Astrocyte (in vitro differentiated cells and primary cell): Measurements from ENCODE around the gene CEP97. TPM values are rescaled to one million over a fixed set of nuclear protein-coding genes. Genes with fewer than 3 reads are reported as not detected.
A peak's percentile ranks its signal among the peaks of the same experiment; 100 is the strongest.
"Not testable (repeated sequence)": the region's sequence is repeated elsewhere in the genome, so short reads cannot be mapped to it uniquely, and the experiment has no call there.

Experiments
- DNase-seq: peaks from one replicate; pipeline ENCODE4 v3.0.0-alpha.2; 2010; ENCODE audit warnings: low read depth
- FAIRE-seq: peaks from 2 replicates; lab custom pipeline; 2011; peaks lifted over from hg19 to GRCh38; lab: Jason Lieb, UNC
- H2AFZ ChIP-seq: 2 replicates; pipeline ENCODE4 v1.6.0; 2012; ENCODE audit warnings: low read depth, low read length, inconsistent platforms
- H3K27ac ChIP-seq: 2 replicates; pipeline ENCODE4 v1.5.1; 2011; ENCODE audit warnings: low read depth, low read length, inconsistent platforms
- H3K27me3 ChIP-seq: 2 replicates; pipeline ENCODE4 v1.6.0; 2011; ENCODE audit warnings: low read length, inconsistent platforms; ENCODE audit not compliant: insufficient read depth
- H3K36me3 ChIP-seq: 2 replicates; pipeline ENCODE4 v1.5.1; 2011; ENCODE audit warnings: low read length, inconsistent platforms; ENCODE audit not compliant: insufficient read depth
- H3K4me1 ChIP-seq: 2 replicates; pipeline ENCODE4 v1.5.1; 2011; ENCODE audit warnings: low read length, inconsistent platforms; ENCODE audit not compliant: insufficient read depth
- H3K4me2 ChIP-seq: 2 replicates; pipeline ENCODE4 v1.6.0; 2012; ENCODE audit warnings: low read length, inconsistent platforms
- H3K4me3 ChIP-seq: 2 replicates; pipeline ENCODE4 v1.5.1; 2011; ENCODE audit warnings: low read depth, mild to moderate bottlenecking, low read length, inconsistent platforms; ENCODE audit not compliant: insufficient read depth
- H3K79me2 ChIP-seq: 2 replicates; pipeline ENCODE4 v1.6.0; 2012; ENCODE audit warnings: mild to moderate bottlenecking, low read length, inconsistent platforms; ENCODE audit not compliant: insufficient read depth
- H3K9ac ChIP-seq: 2 replicates; pipeline ENCODE4 v1.6.0; 2012; ENCODE audit warnings: mild to moderate bottlenecking, low read length, inconsistent platforms
- H3K9me3 ChIP-seq: 2 replicates; pipeline ENCODE4 v1.5.1; 2012; ENCODE audit warnings: low read depth, mild to moderate bottlenecking, low read length, inconsistent platforms; ENCODE audit not compliant: insufficient read depth
- H4K20me1 ChIP-seq: 2 replicates; pipeline ENCODE4 v1.6.0; 2012; ENCODE audit warnings: low read length, inconsistent platforms; ENCODE audit not compliant: insufficient read depth
- H3K27ac Mint-ChIP-seq: one replicate; pipeline ENCODE4 v1.8.0; 2021; ENCODE audit warnings: mild to moderate bottlenecking, mixed read lengths; ENCODE audit not compliant: unreplicated experiment
- H3K27me3 Mint-ChIP-seq: one replicate; pipeline ENCODE4 v1.8.0; 2021; ENCODE audit warnings: low read depth, mixed read lengths; ENCODE audit not compliant: unreplicated experiment
- H3K36me3 Mint-ChIP-seq: one replicate; pipeline ENCODE4 v1.8.0; 2021; ENCODE audit warnings: low read depth, mixed read lengths; ENCODE audit not compliant: unreplicated experiment
- H3K4me1 Mint-ChIP-seq: one replicate; pipeline ENCODE4 v1.8.0; 2021; ENCODE audit warnings: low read depth, mixed read lengths; ENCODE audit not compliant: unreplicated experiment
- H3K4me3 Mint-ChIP-seq: one replicate; pipeline ENCODE4 v1.8.0; 2021; ENCODE audit warnings: mild to moderate bottlenecking, moderate library complexity, mixed read lengths; ENCODE audit not compliant: unreplicated experiment
- H3K9me3 Mint-ChIP-seq: one replicate; pipeline ENCODE4 v1.8.0; 2021; ENCODE audit warnings: mild to moderate bottlenecking, mixed read lengths; ENCODE audit not compliant: unreplicated experiment
- EZH2 ChIP-seq: IDR thresholded peaks from 2 replicates; pipeline ENCODE4 v1.6.1; 2012; ENCODE audit warnings: mild to moderate bottlenecking, low read length, inconsistent platforms; ENCODE audit not compliant: insufficient read depth
- total RNA-seq: library from RNA; stranded (reverse); gene quantifications from 2 replicates; pipeline ENCODE4 v1.2.1, GENCODE V29; 2021
- TF ChIP-seq, protein P1 (sequence below): IDR thresholded peaks from 2 replicates; pipeline ENCODE4 v1.5.1; 2011; ENCODE audit warnings: low read depth, mild to moderate bottlenecking, inconsistent platforms, low read length, moderate library complexity; ENCODE audit not compliant: insufficient read depth

Gene CEP97
- total RNA-seq, 1 donor from 2014 or later: 11.5 TPM

DNA sequence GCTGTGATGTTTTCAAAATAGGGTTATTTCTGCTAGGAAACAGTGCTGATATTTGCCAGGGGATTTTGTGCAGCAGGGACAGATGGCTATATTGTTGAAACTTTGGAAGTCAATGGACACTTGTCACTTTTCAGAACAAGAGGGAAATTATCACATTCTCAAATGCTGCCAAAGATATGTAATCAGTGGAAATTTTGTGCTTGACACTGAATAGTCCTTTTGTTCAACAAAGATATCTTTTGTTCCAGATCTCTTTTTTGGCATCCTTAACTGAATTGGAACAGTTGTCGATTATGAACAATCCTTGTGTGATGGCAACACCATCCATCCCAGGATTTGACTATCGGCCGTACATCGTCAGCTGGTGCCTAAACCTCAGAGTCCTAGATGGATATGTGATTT, 7.8 kb downstream of the CEP97 start:
- H2AFZ ChIP-seq: no peak overlapping the region
- DNase-seq (no peak), FAIRE-seq (peak; percentile 52)
- H3K36me3 ChIP-seq: peaks cover 41% of the 10 kb centered on the region
- no peaks in the 10 kb centered on the region for H3K4me1 ChIP-seq
- H3K9me3 ChIP-seq: no peaks in the 10 kb centered on the region
- H3K27me3 ChIP-seq: no peaks in the 10 kb centered on the region
- Mint-ChIP-seq H3K9me3 (peaks cover 5% of the 10 kb centered on the region), H3K4me3 (no peak overlapping the region), H3K27me3 (no peaks in the 10 kb centered on the region), H3K27ac (no peak overlapping the region), H3K36me3 (peaks cover 45% of the 10 kb centered on the region), H3K4me1 (no peaks in the 10 kb centered on the region)
- H4K20me1 ChIP-seq: no peaks in the 10 kb centered on the region
- H3K4me2 ChIP-seq: no peak overlapping the region
- H3K79me2 ChIP-seq: peaks cover 4% of the 10 kb centered on the region
- H3K4me3 ChIP-seq: no peak overlapping the region
- no peak overlapping the region for H3K27ac ChIP-seq
- H3K9ac ChIP-seq: no peak overlapping the region
- no peak for TF ChIP-seq EZH2
- TF ChIP-seq, protein P1, sequence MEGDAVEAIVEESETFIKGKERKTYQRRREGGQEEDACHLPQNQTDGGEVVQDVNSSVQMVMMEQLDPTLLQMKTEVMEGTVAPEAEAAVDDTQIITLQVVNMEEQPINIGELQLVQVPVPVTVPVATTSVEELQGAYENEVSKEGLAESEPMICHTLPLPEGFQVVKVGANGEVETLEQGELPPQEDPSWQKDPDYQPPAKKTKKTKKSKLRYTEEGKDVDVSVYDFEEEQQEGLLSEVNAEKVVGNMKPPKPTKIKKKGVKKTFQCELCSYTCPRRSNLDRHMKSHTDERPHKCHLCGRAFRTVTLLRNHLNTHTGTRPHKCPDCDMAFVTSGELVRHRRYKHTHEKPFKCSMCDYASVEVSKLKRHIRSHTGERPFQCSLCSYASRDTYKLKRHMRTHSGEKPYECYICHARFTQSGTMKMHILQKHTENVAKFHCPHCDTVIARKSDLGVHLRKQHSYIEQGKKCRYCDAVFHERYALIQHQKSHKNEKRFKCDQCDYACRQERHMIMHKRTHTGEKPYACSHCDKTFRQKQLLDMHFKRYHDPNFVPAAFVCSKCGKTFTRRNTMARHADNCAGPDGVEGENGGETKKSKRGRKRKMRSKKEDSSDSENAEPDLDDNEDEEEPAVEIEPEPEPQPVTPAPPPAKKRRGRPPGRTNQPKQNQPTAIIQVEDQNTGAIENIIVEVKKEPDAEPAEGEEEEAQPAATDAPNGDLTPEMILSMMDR: no peak

DNA sequence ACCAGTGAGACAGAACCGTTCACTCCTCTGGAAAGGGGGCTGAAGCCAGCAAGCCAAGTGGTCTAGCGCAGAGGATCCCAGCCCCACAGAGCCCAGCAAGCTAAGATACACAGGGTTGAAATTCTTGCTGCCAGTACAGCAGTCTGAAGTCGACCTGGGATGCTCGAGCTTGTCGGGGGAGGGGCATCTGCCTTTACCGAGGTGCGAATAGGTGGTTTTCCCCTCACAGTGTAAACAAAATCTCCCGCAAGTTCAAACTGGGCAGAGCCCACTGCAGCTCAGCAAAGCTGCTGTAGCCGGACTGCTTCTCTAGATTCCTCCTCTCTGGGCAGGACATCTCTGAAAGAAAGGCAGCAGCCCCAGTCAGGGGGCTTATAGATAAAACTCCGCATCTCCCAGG, 11.4 kb downstream of the CEP97 start:
- Mint-ChIP-seq H3K27me3 (no peaks in the 10 kb centered on the region), H3K9me3 (peaks cover 11% of the 10 kb centered on the region), H3K27ac (no peak overlapping the region), H3K36me3 (peaks cover 58% of the 10 kb centered on the region), H3K4me1 (no peaks in the 10 kb centered on the region), H3K4me3 (no peak overlapping the region)
- H2AFZ ChIP-seq: no peak overlapping the region
- H3K27me3 ChIP-seq: no peaks in the 10 kb centered on the region
- H4K20me1 ChIP-seq: no peaks in the 10 kb centered on the region
- no peaks in the 10 kb centered on the region for H3K9me3 ChIP-seq
- H3K4me2 ChIP-seq: no peak overlapping the region
- DNase-seq (no peak), FAIRE-seq (no peak)
- peaks cover 32% of the 10 kb centered on the region for H3K36me3 ChIP-seq
- H3K79me2 ChIP-seq: peaks cover 4% of the 10 kb centered on the region
- H3K9ac ChIP-seq: no peak overlapping the region
- no peak overlapping the region for H3K4me3 ChIP-seq
- TF ChIP-seq, protein P1: no peak
- no peak for TF ChIP-seq EZH2
- no peaks in the 10 kb centered on the region for H3K4me1 ChIP-seq
- no peak overlapping the region for H3K27ac ChIP-seq

DNA sequence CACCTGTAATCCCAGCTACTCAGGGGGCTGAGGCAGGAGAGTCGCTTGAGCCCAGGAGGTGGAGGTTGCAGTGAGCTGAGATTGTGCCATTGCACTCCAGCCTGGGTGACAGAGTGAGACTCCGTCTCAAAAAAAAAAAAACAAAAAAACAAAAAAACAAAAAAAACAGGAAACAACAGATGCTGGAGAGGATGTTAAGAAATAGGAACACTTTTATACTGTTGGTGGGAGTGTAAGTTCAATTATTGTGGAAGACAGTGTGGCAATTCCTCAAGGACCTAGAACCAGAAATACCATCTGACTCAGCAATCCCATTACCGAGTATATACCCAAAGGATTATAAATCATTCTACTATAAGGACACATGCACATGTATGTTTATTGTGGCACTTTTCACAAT, 17.5 kb downstream of the CEP97 start:
- not testable (repeated sequence) for H3K27me3 Mint-ChIP-seq, H3K36me3 ChIP-seq

More for the DNA sequence above, 17.5 kb downstream of the CEP97 start:
- not testable (repeated sequence) for H2AFZ ChIP-seq, H3K4me1 Mint-ChIP-seq, H4K20me1 ChIP-seq, H3K9me3 Mint-ChIP-seq, H3K27ac Mint-ChIP-seq, H3K4me1 ChIP-seq, H3K4me3 ChIP-seq, FAIRE-seq, H3K27me3 ChIP-seq, H3K9ac ChIP-seq, DNase-seq, H3K4me2 ChIP-seq, H3K27ac ChIP-seq, H3K79me2 ChIP-seq, H3K9me3 ChIP-seq, H3K4me3 Mint-ChIP-seq
- H3K36me3 Mint-ChIP-seq: peaks cover 22% of the 10 kb centered on the region
